Mesenchymal stem cell (in vitro differentiated cells and primary cell): Measurements from ENCODE around the gene KIF26B.

Source experiments
- DNase-seq: peaks from one replicate; pipeline ENCODE4 v3.0.0-alpha.2; 2013
- H2AFZ ChIP-seq: one replicate; pipeline ENCODE4 v1.6.1; 2013; ENCODE audit warnings: low read depth, mild to moderate bottlenecking, control low read depth, inconsistent platforms, low read length, moderate library complexity
- H2AK5ac ChIP-seq: 2 replicates; pipeline ENCODE4 v1.6.1; 2013; ENCODE audit warnings: low read length, moderate library complexity, mild to moderate bottlenecking, inconsistent platforms; ENCODE audit not compliant: severe bottlenecking
- H2BK120ac ChIP-seq: one replicate; pipeline ENCODE4 v1.6.1; 2013; ENCODE audit warnings: low read depth, mild to moderate bottlenecking, inconsistent platforms, low read length, moderate library complexity
- H2BK12ac ChIP-seq, 2 experiments: one replicate each; pipeline ENCODE4 v1.6.1; 2013; ENCODE audit warnings: inconsistent platforms in 2 of 2, low read length in 2 of 2, mild to moderate bottlenecking in 2 of 2, moderate library complexity in 2 of 2, control low read depth in 1 of 2
- H2BK15ac ChIP-seq: one replicate; pipeline ENCODE4 v1.6.1; 2013; ENCODE audit warnings: mild to moderate bottlenecking, low read depth, inconsistent platforms; ENCODE audit not compliant: poor library complexity, severe bottlenecking
- H2BK5ac ChIP-seq: 2 replicates; pipeline ENCODE4 v1.6.1; 2013; ENCODE audit warnings: low read depth, mild to moderate bottlenecking, low read length, control low read depth, inconsistent platforms; ENCODE audit not compliant: poor library complexity, severe bottlenecking
- H3K14ac ChIP-seq, 2 experiments: one replicate each; pipeline ENCODE4 v1.6.1; 2013; ENCODE audit warnings: inconsistent platforms in 2 of 2, low read length in 2 of 2, control low read depth in 1 of 2, mild to moderate bottlenecking in 1 of 2, moderate library complexity in 1 of 2
- H3K18ac ChIP-seq, 2 experiments: one replicate each; pipeline ENCODE4 v1.6.1; 2013; ENCODE audit warnings: inconsistent platforms in 2 of 2, low read length in 2 of 2, control low read depth in 1 of 2, low read depth in 1 of 2, mild to moderate bottlenecking in 1 of 2
- H3K23ac ChIP-seq, 2 experiments: one replicate each; pipeline ENCODE4 v1.6.1; 2013; ENCODE audit warnings: inconsistent platforms in 2 of 2, low read length in 2 of 2, mild to moderate bottlenecking in 2 of 2, moderate library complexity in 2 of 2, control low read depth in 1 of 2
- H3K27ac ChIP-seq: 2 replicates; pipeline ENCODE4 v1.5.1; 2013; ENCODE audit warnings: mild to moderate bottlenecking, moderate library complexity, low read length, control low read depth, inconsistent platforms; ENCODE audit not compliant: poor library complexity, severe bottlenecking
- H3K27me3 ChIP-seq, 2 experiments: 2 replicates each; pipeline versions ENCODE4 v1.6.1 to v1.7.0; 2013; ENCODE audit warnings: low read length in 2 of 2, mild to moderate bottlenecking in 2 of 2, moderate library complexity in 2 of 2, control low read depth in 1 of 2, inconsistent platforms in 1 of 2; ENCODE audit not compliant: control insufficient read depth in 1 of 2, insufficient read depth in 1 of 2
- H3K36me3 ChIP-seq, 2 experiments: 2 replicates each; pipeline versions ENCODE4 v1.6.1 to v1.7.0; 2013; ENCODE audit warnings: low read length in 2 of 2, control low read depth in 1 of 2, inconsistent platforms in 1 of 2, low read depth in 1 of 2, mild to moderate bottlenecking in 1 of 2; ENCODE audit not compliant: insufficient read depth in 2 of 2, control insufficient read depth in 1 of 2
- H3K4ac ChIP-seq, 2 experiments: one replicate each; pipeline ENCODE4 v1.6.1; 2013; ENCODE audit warnings: inconsistent platforms in 2 of 2, low read length in 2 of 2, mild to moderate bottlenecking in 2 of 2, moderate library complexity in 2 of 2, control low read depth in 1 of 2, low read depth in 1 of 2
- H3K4me1 ChIP-seq: 2 replicates; pipeline ENCODE4 v1.6.1; 2013; ENCODE audit warnings: low read depth, low read length, control low read depth; ENCODE audit not compliant: control insufficient read depth, insufficient read depth
- H3K4me2 ChIP-seq: 2 replicates; pipeline ENCODE4 v1.6.1; 2013; ENCODE audit warnings: low read length, mild to moderate bottlenecking, inconsistent platforms; ENCODE audit not compliant: poor library complexity, severe bottlenecking
- H3K4me3 ChIP-seq, 2 experiments: 2 replicates each; pipeline versions ENCODE4 v1.5.1 to v1.7.0; 2013; ENCODE audit warnings: low read length in 2 of 2, mild to moderate bottlenecking in 2 of 2, control low read depth in 1 of 2, low read depth in 1 of 2; ENCODE audit not compliant: insufficient read depth in 1 of 2
- H3K79me1 ChIP-seq: replicated peaks from 2 replicates; pipeline ENCODE4 v1.6.1; 2013; ENCODE audit warnings: mild to moderate bottlenecking, control low read depth, low read length, inconsistent platforms; ENCODE audit not compliant: poor library complexity, severe bottlenecking
- H3K9ac ChIP-seq: 2 replicates; pipeline ENCODE4 v1.7.0; 2013; ENCODE audit warnings: mild to moderate bottlenecking, low read length, moderate library complexity
- H3K9me3 ChIP-seq: 2 replicates; pipeline ENCODE4 v1.7.0; 2013; ENCODE audit warnings: mild to moderate bottlenecking, low read length; ENCODE audit not compliant: control insufficient read depth
- H4K8ac ChIP-seq: one replicate; pipeline ENCODE4 v1.6.1; 2013; ENCODE audit warnings: inconsistent platforms, mild to moderate bottlenecking, low read length, moderate library complexity
- H4K91ac ChIP-seq: one replicate; pipeline ENCODE4 v1.6.1; 2013; ENCODE audit warnings: mild to moderate bottlenecking, low read length, inconsistent platforms
- WGBS: methylation state at CpG from one replicate; pipeline ENCODE4 v1.1.7; 2013; ENCODE audit warnings: mixed read lengths; 5-methylcytosine and 5-hydroxymethylcytosine counted together

Gene KIF26B

DNA sequence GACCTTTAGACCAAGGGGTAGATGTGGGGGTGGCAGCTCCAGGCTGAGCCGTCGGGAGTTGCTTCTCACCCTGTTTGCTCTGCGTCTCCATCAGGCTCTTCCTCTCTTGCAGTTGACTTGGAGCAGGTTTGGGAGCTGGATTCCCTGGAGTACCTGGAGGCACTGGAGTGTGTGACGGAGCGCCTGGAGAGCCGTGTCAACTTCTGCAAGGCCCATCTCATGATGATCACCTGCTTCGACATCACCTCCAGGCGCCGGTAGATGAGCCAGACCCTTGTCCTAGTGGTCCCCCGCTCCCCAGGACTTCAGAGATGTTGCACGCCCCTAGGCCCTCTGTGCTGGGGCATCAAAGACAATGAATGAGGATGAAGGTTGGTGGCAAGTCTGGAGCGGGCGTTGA lies 547.6 kb downstream of the KIF26B start:
- peaks cover 0 to 7% of the 10 kb centered on the region in 2 experiments for H3K36me3 ChIP-seq
- WGBS = 99% methylated on average over 11 of the region's 13 CpGs

GRCh38 chr1:245704341-245704740 lies 549.6 kb downstream of the KIF26B start:
- no peak overlapping the region for H3K4ac ChIP-seq
- no peak overlapping the region for H3K23ac ChIP-seq
- no peak overlapping the region for H4K8ac ChIP-seq
- no peak overlapping the region for H2AK5ac ChIP-seq
- H3K27me3 ChIP-seq = peaks cover 0 to 5% of the 10 kb centered on the region in 2 experiments
- H3K4me1 ChIP-seq = peaks cover 10% of the 10 kb centered on the region
- DNase-seq = no peak
- no peak overlapping the region for H3K4me2 ChIP-seq
- no peak overlapping the region for H2BK12ac ChIP-seq
- H3K18ac ChIP-seq = peak overlapping the region in 1 of 2 experiments; percentile 5
- H2BK120ac ChIP-seq = no peak overlapping the region
- no peak overlapping the region for H2BK15ac ChIP-seq
- no peak overlapping the region for H3K9ac ChIP-seq
- no peak overlapping the region for H4K91ac ChIP-seq
- H3K27ac ChIP-seq = no peak overlapping the region
- H3K9me3 ChIP-seq = no peaks in the 10 kb centered on the region
- 78% methylated on average over 6 of the region's 6 CpGs for WGBS
- H3K4me3 ChIP-seq = no peak overlapping the region
- peaks cover 0 to 4% of the 10 kb centered on the region in 2 experiments for H3K36me3 ChIP-seq
- no peak overlapping the region for H2BK5ac ChIP-seq
- no peak overlapping the region for H3K14ac ChIP-seq
- no peaks in the 10 kb centered on the region for H3K79me1 ChIP-seq
- no peak overlapping the region for H2AFZ ChIP-seq

More for the DNA sequence above, 547.6 kb downstream of the KIF26B start:
- Histone ChIP-seq H3K4me1 (peaks cover 8% of the 10 kb centered on the region), H3K23ac (no peak overlapping the region), H3K14ac (no peak overlapping the region), H4K91ac (no peak overlapping the region), H3K27ac (no peak overlapping the region), H2BK15ac (no peak overlapping the region), H3K27me3 (peaks cover 0 to 5% of the 10 kb centered on the region in 2 experiments), H3K4me2 (no peak overlapping the region), H2BK12ac (no peak overlapping the region), H4K8ac (no peak overlapping the region), H2AK5ac (no peak overlapping the region), H2AFZ (no peak overlapping the region), H3K79me1 (no peaks in the 10 kb centered on the region), H3K4ac (no peak overlapping the region), H3K18ac (no peak overlapping the region), H3K4me3 (no peak overlapping the region), H2BK120ac (no peak overlapping the region), H2BK5ac (no peak overlapping the region), H3K9ac (no peak overlapping the region), H3K9me3 (no peaks in the 10 kb centered on the region)
- no peak for DNase-seq

DNA sequence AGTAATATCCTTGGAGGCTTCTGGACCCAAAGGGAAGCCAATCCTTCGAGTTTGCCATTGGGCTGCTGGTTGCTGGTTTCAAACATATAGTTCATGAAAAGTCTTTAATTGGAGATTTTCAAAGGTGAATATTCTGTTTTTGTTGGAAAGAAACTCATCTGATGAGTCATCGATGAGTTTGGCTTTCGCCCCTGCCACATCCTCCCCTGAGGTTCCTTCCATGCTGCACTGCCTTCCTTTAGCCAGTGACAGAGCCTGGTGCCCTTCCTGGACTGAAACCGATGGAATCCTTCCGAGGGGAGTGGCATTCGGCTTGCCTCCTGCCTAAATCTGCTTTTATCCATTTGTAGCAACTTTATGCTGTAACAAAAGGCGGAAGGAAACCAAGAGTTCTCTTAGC lies 550.0 kb downstream of the KIF26B start:
- H3K9ac ChIP-seq = no peak overlapping the region
- H3K14ac ChIP-seq = no peak overlapping the region
- DNase-seq = no peak
- no peaks in the 10 kb centered on the region for H3K79me1 ChIP-seq
- no peak overlapping the region for H4K8ac ChIP-seq
- 79% methylated on average over 7 of the region's 7 CpGs for WGBS
- H3K27ac ChIP-seq = no peak overlapping the region
- H3K18ac ChIP-seq = peak overlapping the region in 1 of 2 experiments; percentile 1
- no peak overlapping the region for H2AK5ac ChIP-seq
- H3K4ac ChIP-seq = no peak overlapping the region
- H3K36me3 ChIP-seq = peaks cover 0 to 4% of the 10 kb centered on the region in 2 experiments
- peaks cover 0 to 5% of the 10 kb centered on the region in 2 experiments for H3K27me3 ChIP-seq
- H2AFZ ChIP-seq = no peak overlapping the region
- no peak overlapping the region for H2BK15ac ChIP-seq
- peaks cover 10% of the 10 kb centered on the region for H3K4me1 ChIP-seq
- H3K4me2 ChIP-seq = no peak overlapping the region
- H3K9me3 ChIP-seq = no peaks in the 10 kb centered on the region
- no peak overlapping the region for H2BK5ac ChIP-seq
- no peak overlapping the region for H3K23ac ChIP-seq
- H2BK120ac ChIP-seq = no peak overlapping the region
- no peak overlapping the region for H3K4me3 ChIP-seq
- no peak overlapping the region for H4K91ac ChIP-seq
- H2BK12ac ChIP-seq = no peak overlapping the region

DNA sequence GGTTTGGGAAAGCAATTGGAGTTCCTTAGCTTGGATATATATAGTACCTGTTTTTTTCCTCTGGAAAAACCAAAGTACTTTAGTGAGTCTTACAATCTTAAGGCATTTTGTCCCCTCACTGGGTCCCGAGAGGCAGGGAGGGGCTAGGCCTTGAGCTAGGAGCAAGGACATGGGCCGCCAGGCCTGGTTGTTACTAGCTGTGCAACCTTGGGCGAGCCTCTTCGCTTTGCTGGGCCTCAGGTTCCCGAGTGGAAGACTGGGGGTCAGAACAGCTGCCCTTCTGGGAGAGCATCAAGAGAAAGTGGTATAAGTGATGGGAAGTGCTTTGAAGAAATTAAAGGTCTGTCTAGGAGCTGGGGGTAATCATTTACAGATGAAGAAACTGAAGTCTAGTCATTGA lies 553.2 kb downstream of the KIF26B start:
- DNase-seq = no peak
- Histone ChIP-seq H3K4me3 (no peak overlapping the region), H3K27ac (no peak overlapping the region), H2BK12ac (no peak overlapping the region), H3K36me3 (no peaks in the 10 kb centered on the region), H3K4ac (no peak overlapping the region), H3K23ac (no peak overlapping the region), H2BK120ac (no peak overlapping the region), H2BK15ac (no peak overlapping the region), H3K18ac (no peak overlapping the region), H3K14ac (no peak overlapping the region), H3K4me1 (peaks cover 10% of the 10 kb centered on the region), H2AFZ (no peak overlapping the region), H3K27me3 (peaks cover 0 to 5% of the 10 kb centered on the region in 2 experiments), H3K9me3 (no peaks in the 10 kb centered on the region), H3K79me1 (no peaks in the 10 kb centered on the region), H2AK5ac (no peak overlapping the region), H4K8ac (no peak overlapping the region), H4K91ac (no peak overlapping the region), H2BK5ac (no peak overlapping the region), H3K9ac (no peak overlapping the region), H3K4me2 (no peak overlapping the region)
- 89% methylated on average over 5 of the region's 5 CpGs for WGBS
